ENCODE results near the gene SETDB2. TPM values are rescaled to one million over a fixed set of nuclear protein-coding genes. Genes with fewer than 3 reads are reported as not detected.

SETDB2 gene
- total and polyA plus RNA-seq, 2 of the 13 experiments (the other 11 are each of a cell fraction or from before 2014, with no cell fraction given), result 8.1 to 8.7 TPM

DNA sequence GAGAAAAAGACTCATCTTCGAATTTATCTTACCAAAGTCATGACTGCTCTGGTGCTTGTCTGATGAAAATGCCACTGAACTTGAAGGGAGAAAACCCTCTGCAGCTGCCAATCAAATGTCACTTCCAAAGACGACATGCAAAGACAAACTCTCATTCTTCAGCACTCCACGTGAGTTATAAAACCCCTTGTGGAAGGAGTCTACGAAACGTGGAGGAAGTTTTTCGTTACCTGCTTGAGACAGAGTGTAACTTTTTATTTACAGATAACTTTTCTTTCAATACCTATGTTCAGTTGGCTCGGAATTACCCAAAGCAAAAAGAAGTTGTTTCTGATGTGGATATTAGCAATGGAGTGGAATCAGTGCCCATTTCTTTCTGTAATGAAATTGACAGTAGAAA, 32.5 kb downstream of the SETDB2 start:
- BruUV-seq (replicated peaks), result no TSS peak
- no peaks in the 10 kb centered on the region for H3K27me3 ChIP-seq (ENCODE audit: control insufficient read depth in 1 of 2, insufficient read depth in 2 of 2, low read length in 2 of 2)
- ChIA-PET POLR2A (interaction anchor here (1.8 kb wide), 1 partner anchor 10 kb away, joined by 5 read pairs; no protein-coding TSS in a partner anchor), CTCF (ENCODE audit: low intra/inter-chr PET ratio, low total read pairs) (no interaction called here)
- TF ChIP-seq ZFP90 (CRISPR knock-in tag; IDR thresholded peaks at IDR 0.05; ENCODE audit: borderline replicate concordance) (no peak), ZNF879 (CRISPR knock-in tag; IDR thresholded peaks at IDR 0.05) (no peak), GABPA (IDR thresholded peaks at IDR 0.05; ENCODE audit: low read depth, low read length) (no peak), GABPA (CRISPR knock-in tag; IDR thresholded peaks at IDR 0.05; ENCODE audit: low read depth) (no peak), GATAD2A (CRISPR knock-in tag; IDR thresholded peaks at IDR 0.05) (no peak), MED8 (CRISPR knock-in tag; IDR thresholded peaks at IDR 0.05; ENCODE audit: insufficient replicate concordance) (no peak)
- TF ChIP-seq, protein P1, sequence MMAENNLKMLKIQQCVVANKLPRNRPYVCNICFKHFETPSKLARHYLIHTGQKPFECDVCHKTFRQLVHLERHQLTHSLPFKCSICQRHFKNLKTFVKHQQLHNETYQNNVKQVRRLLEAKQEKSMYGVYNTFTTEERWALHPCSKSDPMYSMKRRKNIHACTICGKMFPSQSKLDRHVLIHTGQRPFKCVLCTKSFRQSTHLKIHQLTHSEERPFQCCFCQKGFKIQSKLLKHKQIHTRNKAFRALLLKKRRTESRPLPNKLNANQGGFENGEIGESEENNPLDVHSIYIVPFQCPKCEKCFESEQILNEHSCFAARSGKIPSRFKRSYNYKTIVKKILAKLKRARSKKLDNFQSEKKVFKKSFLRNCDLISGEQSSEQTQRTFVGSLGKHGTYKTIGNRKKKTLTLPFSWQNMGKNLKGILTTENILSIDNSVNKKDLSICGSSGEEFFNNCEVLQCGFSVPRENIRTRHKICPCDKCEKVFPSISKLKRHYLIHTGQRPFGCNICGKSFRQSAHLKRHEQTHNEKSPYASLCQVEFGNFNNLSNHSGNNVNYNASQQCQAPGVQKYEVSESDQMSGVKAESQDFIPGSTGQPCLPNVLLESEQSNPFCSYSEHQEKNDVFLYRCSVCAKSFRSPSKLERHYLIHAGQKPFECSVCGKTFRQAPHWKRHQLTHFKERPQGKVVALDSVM (CRISPR knock-in tag; IDR thresholded peaks at IDR 0.05), result no peak
- H3K79me2 ChIP-seq (ENCODE audit: insufficient read depth, low read length), result no peaks in the 10 kb centered on the region
- H3K4me3 ChIP-seq (replicated peaks in 1 of 3; ENCODE audit: insufficient read depth in 1 of 3, low read depth in 2 of 3, low read length in 3 of 3), result no peak overlapping the region
- no peak overlapping the region for H2AFZ ChIP-seq (ENCODE audit: low read length)
- FAIRE-seq (no peak), ATAC-seq (no peak), DNase-seq (ENCODE audit: low spot score) (no peak)
- H4K20me1 ChIP-seq (ENCODE audit: insufficient read depth, low read length), result no peaks in the 10 kb centered on the region
- in situ Hi-C loops (cut with HindIII; ENCODE audit: extremely low pct_ligation_motif_present, low pct_unique_long_range_greater_than_20kb), result no loop called here
- no peaks in the 10 kb centered on the region for H3K4me1 ChIP-seq (ENCODE audit: insufficient read depth, low read length)
- 89% methylated on average over 7 of the region's 7 CpGs for WGBS (ENCODE audit: low lambda C conversion rate)
- no peak overlapping the region for H3K9ac ChIP-seq (ENCODE audit: insufficient read depth, low read depth, low read length)
- H3K27ac ChIP-seq (ENCODE audit: extremely low read length, insufficient read depth, low read length), result no peak overlapping the region
- H3K4me2 ChIP-seq (ENCODE audit: low read depth, low read length), result no peak overlapping the region
- peaks cover 16 to 54% of the 10 kb centered on the region in 2 experiments for H3K36me3 ChIP-seq (replicated peaks in 1 of 2; ENCODE audit: control insufficient read depth in 1 of 2, insufficient read depth in 2 of 2, low read length in 2 of 2)
- intact Hi-C loops (cut with micrococcal nuclease; ENCODE audit: unreplicated experiment), result no loop called here
- H3K9me3 ChIP-seq (ENCODE audit: low read length), result no peaks in the 10 kb centered on the region

DNA sequence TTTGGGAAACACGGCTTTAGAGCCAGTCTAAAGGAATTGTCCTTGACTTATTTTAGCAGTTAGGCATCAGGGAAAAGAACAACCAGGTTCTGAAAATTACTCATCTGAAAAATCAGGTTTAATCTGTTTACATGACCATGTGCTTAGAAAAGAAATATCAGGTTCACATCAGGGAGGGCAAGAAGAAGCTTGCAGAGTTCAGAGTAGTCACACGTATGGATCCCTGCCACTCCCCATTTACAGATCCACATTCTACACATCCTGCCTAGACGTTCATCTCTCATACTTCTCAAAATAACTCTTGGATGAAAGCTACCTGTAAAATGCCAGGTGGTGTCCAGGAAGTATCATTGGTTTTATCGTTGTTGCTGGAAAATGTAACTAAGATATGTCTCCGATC, 37.7 kb downstream of the SETDB2 start:
- TF ChIP-seq ZNF143 (CRISPR knock-in tag; IDR thresholded peaks at IDR 0.05) (no peak), ZNF30 (CRISPR knock-in tag; IDR thresholded peaks at IDR 0.05) (no peak)
- ATAC-seq, result no peak
- Histone ChIP-seq H3K27ac (ENCODE audit: extremely low read length, insufficient read depth, low read length) (no peak overlapping the region), H3K27me3 (ENCODE audit: control insufficient read depth in 1 of 2, insufficient read depth in 2 of 2, low read length in 2 of 2) (no peaks in the 10 kb centered on the region), H3K36me3 (replicated peaks in 1 of 2; ENCODE audit: control insufficient read depth in 1 of 2, insufficient read depth in 2 of 2, low read length in 2 of 2) (peaks cover 11 to 36% of the 10 kb centered on the region in 2 experiments), H3K9me3 (ENCODE audit: low read length) (no peaks in the 10 kb centered on the region), H3K4me2 (ENCODE audit: low read depth, low read length) (no peak overlapping the region), H3K4me1 (ENCODE audit: insufficient read depth, low read length) (peaks cover 26% of the 10 kb centered on the region), H3K9ac (ENCODE audit: insufficient read depth, low read depth, low read length) (no peak overlapping the region), H2AFZ (ENCODE audit: low read length) (no peak overlapping the region), H3K79me2 (ENCODE audit: insufficient read depth, low read length) (no peaks in the 10 kb centered on the region), H3K4me3 (replicated peaks in 1 of 3; ENCODE audit: insufficient read depth in 1 of 3, low read depth in 2 of 3, low read length in 3 of 3) (no peak overlapping the region), H4K20me1 (ENCODE audit: insufficient read depth, low read length) (no peaks in the 10 kb centered on the region)
- no peak for DNase-seq (ENCODE audit: low spot score)
- in situ Hi-C loops (cut with HindIII; ENCODE audit: extremely low pct_ligation_motif_present, low pct_unique_long_range_greater_than_20kb) (no loop called here), intact Hi-C loops (cut with micrococcal nuclease; ENCODE audit: unreplicated experiment) (no loop called here)
- WGBS (ENCODE audit: low lambda C conversion rate), result 97% methylated on average over 5 of the region's 5 CpGs
- CTCF ChIA-PET (ENCODE audit: low intra/inter-chr PET ratio, low total read pairs), result no interaction called here
- no TSS peak for BruUV-seq (replicated peaks)
- POLR2A ChIA-PET, result no interaction called here
- no peak for FAIRE-seq
